ENCODE data around the gene MPHOSPH10.

Gene MPHOSPH10

DNA sequence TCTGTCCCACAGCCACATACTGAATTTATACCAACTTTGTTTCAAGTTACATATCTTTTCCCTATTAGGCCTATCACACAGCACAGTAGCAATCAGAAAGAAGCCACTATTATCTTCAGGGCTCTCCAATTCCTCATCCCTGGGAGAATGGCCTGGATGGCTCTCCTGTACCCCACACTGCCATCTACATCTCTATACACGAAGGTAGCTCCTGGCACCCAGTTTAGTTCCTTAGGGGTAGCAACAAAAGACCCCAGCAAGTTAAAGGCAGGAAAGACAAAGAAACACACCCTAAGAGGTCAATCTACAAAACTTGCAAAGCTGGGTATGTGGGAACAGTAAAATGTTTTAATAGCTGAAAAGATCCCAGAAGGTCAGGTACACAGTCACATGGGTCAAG lies 56.5 kb downstream of the MPHOSPH10 start:
- TF ChIP-seq, protein P1, sequence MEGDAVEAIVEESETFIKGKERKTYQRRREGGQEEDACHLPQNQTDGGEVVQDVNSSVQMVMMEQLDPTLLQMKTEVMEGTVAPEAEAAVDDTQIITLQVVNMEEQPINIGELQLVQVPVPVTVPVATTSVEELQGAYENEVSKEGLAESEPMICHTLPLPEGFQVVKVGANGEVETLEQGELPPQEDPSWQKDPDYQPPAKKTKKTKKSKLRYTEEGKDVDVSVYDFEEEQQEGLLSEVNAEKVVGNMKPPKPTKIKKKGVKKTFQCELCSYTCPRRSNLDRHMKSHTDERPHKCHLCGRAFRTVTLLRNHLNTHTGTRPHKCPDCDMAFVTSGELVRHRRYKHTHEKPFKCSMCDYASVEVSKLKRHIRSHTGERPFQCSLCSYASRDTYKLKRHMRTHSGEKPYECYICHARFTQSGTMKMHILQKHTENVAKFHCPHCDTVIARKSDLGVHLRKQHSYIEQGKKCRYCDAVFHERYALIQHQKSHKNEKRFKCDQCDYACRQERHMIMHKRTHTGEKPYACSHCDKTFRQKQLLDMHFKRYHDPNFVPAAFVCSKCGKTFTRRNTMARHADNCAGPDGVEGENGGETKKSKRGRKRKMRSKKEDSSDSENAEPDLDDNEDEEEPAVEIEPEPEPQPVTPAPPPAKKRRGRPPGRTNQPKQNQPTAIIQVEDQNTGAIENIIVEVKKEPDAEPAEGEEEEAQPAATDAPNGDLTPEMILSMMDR (IDR thresholded peaks at IDR 0.05; ENCODE audit: insufficient read depth, low read depth, low read length, missing control alignments), result no peak
- DNase-seq (ENCODE audit: low read depth), result no peak
- no peak overlapping the region for H3K4me3 ChIP-seq (ENCODE audit: low read length)

DNA sequence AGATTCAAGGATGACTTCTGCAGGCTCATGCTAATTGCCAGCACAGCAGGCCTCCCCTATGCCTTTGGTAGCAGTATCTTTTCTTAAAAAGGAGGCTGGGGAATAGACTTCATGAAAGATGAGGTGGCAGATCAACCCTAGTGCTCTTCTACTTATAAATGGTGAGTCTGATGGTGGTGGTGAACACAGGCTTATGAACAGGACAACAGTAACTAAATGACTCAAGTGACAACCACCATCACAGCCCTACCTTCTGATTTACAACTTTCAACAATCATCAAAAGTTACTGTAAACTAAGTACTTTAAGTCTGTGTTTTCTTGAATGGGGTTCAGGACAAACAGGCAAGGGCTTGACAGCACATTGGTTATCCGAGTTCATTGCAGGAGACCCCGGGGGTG lies 57.2 kb downstream of the MPHOSPH10 start:
- TF ChIP-seq, protein P1 (IDR thresholded peaks at IDR 0.05; ENCODE audit: insufficient read depth, low read depth, low read length, missing control alignments), result no peak
- H3K4me3 ChIP-seq (ENCODE audit: low read length), result no peak overlapping the region
- DNase-seq (ENCODE audit: low read depth), result no peak

DNA sequence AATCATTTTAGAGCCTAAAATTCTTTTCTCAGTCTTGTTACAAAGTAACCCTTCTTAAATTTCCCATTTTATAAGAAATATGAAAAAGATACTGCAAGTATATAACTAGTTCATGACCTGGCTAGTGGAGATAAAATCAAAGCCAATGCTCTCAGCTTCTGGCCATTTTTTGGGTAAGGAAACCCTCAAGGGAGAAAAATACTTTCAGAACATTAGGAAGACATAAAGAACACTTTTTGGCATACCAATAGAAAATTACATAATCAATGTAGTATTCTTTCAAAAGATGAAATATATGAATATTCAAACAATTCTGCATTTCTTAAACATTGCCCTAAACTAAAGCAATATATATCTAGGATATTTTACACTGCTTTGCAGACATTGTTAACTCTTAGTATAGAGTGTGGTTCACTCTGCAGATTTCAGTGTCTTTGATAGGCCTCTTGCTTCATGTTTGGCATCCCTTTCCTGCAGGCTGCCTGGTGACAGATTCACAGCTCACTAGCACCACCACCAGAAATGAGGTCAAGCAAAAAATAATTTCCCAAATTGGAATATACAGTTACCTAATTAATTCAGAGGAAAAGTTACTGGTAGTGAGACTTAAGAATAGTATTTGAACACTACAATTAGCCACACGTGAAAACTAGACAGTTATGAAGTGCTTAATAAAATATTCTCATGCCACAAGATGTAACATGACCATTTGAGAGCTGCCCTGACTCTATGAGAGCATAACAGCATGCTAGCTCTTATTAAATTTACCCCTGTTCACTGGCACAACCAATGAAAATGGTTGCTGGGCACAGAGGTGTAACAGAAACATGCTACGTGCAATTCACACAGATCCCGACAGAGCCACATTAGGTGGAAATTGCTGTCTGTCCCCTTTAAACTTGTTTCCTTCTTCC lies 60.5 kb downstream of the MPHOSPH10 start:
- TF ChIP-seq, protein P1 (IDR thresholded peaks at IDR 0.05; ENCODE audit: insufficient read depth, low read depth, low read length, missing control alignments), result peak; percentile 45
- peak; percentile 35 for DNase-seq (ENCODE audit: low read depth)
- H3K4me3 ChIP-seq (ENCODE audit: low read length), result no peak overlapping the region

DNA sequence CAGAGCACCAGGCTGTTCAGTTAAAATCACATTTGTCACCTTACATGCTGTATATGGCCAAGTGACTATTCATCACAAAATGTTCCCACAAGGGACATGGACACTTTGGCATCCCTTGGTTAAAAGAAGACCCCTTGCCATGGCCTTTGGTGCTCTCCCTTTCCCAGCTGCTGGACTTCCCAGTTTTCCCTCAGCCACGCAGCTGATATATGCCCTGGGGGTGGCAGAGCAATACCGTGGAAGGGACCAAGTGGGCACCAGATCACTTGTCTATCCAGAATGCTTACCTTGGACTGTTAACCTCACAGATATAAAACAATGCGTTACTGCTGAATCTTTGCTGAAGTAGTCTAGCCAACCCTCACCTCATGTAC lies 61.1 kb downstream of the MPHOSPH10 start:
- TF ChIP-seq, protein P1 (IDR thresholded peaks at IDR 0.05; ENCODE audit: insufficient read depth, low read depth, low read length, missing control alignments), result no peak

More for the DNA sequence above, 61.1 kb downstream of the MPHOSPH10 start:
- H3K4me3 ChIP-seq (ENCODE audit: low read length), result no peak overlapping the region
- DNase-seq (ENCODE audit: low read depth), result no peak

Measured in epithelial cell of esophagus (primary cell).